SU-DHL-6 (cell line): ENCODE measurements around the gene EN1.

ENCODE experiments used
- CTCF ChIP-seq: fragments of 200-600 bp; sonication (generic); IDR thresholded peaks from one replicate; pipeline ENCODE4 v1.5.1; 2017; ENCODE audit warnings: antibody characterized with exemption, mild to moderate bottlenecking, low read length, moderate library complexity; ENCODE audit not compliant: insufficient read depth, poor library complexity, severe bottlenecking
- EZH2phosphoT487 ChIP-seq: fragments of 200-600 bp; sonication (generic), shearing (Covaris generic); conservative IDR thresholded peaks from 2 replicates; pipeline ENCODE4 v1.6.1; 2018; ENCODE audit warnings: mild to moderate bottlenecking, antibody characterized with exemption, low read length, moderate library complexity, mixed read lengths

GRCh38 chr2:118808429-118808809 is 39.0 kb downstream of the EN1 start:
- TF ChIP-seq CTCF = no peak
- no peak for TF ChIP-seq EZH2phosphoT487
